Fibroblast of skin of abdomen (primary cell): ENCODE results near the gene FOXE3.

Experiments
- DNase-seq: peaks from one replicate; pipeline ENCODE4 v3.0.0-alpha.2; 2013

The FOXE3 gene

DNA sequence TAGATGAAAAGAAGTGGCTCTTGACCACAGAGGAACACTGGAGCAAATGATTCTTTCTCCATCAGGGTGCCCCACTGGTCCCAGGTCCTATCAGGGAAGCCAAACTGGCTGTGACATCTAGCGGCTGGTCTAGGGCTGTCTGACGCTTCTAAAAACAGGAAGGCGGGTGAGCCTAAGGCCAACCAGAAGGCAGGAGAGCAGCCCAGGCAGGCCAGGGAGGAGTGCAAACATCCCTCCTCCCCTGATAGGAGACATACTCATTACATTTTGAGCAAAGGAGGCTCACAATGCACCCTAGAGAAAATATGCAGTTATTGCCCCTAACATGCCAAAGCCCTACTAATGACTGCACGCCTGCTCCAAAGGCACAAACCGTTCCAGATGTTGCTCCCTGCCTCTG, 10.4 kb upstream of the FOXE3 start:
- DNase-seq: no peak

DNA sequence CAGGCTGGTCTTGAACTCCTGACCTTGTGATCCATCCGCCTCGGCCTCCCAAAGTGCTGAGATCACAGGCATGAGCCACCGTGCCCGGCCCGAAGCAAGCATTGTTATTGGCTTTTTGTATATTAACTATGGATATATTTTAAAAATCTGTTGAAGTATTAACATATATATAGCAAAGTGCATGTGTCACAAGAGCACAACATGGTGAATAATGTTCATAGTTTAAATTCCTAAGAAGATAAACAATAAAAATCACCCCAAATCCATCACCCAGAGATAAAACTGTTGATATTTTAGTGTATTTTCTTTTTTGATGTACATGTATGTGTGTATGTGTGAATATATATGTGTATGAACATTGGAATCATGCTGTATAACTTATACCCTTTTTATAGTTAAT, 9.1 kb upstream of the FOXE3 start:
- DNase-seq: no peak

DNA sequence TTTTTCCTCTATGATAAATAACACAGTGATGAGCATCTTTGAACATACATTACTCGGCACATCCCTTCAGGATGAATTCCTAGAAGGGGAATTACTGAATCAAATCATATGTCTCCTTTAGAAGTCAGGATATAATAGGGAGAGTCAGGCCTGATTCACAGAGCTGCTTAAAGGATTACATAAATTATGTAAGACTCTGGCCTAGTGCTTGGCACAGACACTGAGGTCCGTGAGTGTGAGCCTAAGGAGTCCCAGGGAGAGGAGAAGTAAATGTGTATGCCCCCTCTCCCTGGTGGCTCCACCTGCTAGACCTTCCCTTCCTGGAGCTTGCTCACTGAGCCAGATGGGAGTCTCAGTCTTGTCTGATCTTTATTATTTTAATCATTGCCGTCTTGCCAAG, 8.6 kb upstream of the FOXE3 start:
- peak; percentile 32 for DNase-seq

DNA sequence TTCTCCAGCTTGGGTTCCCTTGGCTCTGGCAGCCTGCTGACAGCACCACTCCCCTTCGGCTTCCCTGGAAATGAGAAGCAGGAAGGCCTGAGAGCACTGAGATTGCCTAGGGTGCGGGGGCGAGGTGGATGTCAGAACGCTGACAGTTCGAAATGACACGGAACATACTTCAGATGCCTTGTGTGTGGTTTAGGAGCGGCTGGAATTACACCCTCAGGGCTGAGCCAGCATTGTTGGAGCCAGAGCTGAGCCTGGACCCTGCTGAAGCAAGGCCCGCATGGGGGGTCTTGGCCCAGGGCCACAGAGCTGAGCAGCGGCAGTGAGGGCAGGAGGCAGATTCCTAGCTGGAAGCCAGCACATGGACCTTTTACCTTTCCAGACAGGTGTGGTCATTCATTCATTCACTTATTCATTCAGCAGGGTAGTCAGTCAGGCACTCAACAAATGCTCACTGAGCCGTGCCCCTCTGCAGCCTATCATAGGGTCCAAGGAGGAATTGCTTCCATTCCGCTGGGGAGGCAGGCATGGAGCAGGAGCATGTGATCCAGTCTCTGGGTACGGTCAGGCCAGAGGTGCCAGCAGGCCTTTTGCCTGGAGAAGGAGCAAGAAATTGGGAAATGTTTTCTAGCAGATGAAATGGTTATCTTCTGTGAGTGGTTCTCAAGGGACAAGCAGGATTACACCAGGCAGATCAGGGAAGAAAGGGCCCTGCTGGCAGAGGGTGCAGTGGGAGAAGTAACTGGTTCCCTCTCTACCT, 6.6 kb upstream of the FOXE3 start:
- DNase-seq: peak; percentile 88

DNA sequence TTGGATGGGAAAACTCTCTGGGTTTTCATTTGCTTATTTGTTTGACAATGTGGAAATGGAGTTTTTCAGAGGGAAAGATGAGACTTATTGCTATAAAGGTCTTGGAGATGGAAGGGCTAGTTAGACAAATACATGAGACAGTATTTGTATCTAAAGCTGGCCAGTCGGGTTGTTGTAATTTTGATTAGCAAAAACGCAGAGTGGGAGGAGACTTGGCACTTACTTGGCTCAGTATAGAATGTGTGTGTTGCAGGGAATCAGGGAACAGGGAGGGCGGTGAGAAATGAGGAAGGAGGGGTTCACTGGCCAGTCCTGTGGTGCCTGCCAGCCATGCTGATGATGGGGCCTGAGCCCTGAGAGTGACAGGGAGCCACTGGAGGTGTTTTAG, 6.0 kb upstream of the FOXE3 start:
- DNase-seq: no peak

DNA sequence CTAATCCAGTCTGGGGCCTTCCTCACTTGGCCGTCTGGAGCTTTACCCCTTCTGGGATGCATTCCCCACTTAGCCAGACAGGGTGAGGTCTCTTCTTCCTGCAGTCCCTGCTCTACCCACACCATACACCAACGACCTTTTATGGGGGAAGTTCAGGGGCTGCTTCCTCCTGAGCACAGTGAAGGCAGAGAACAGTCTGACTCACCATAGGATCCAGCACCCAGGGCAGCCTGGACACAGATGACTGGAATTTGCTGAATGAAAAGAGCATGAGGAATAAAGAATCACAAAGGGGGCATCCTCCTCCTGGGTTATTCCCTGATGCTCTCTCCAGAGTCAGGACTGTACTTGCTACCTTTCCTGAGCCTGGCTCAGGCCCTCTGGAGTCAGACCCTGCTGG, 4.6 kb upstream of the FOXE3 start:
- peak; percentile 42 for DNase-seq

DNA sequence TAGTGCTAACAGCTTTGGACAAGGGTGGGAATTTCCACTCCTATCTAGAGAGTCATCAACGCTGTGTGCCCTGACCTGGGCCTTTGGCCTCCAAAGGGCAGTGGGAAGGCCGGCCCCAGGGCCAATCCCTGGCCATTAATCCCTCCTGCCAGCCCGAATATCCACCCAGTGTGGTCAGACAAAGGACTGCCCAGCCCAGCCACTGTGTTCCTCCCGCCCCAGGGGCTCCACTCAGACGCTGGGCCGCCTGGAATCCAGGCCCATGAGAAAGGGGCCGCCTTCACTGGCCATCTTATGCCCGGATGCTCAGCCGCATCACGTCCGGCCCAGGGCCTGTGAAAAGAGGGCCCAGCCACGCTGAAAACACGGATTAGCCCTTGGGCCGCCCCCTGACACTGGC, 3.6 kb upstream of the FOXE3 start:
- no peak for DNase-seq

DNA sequence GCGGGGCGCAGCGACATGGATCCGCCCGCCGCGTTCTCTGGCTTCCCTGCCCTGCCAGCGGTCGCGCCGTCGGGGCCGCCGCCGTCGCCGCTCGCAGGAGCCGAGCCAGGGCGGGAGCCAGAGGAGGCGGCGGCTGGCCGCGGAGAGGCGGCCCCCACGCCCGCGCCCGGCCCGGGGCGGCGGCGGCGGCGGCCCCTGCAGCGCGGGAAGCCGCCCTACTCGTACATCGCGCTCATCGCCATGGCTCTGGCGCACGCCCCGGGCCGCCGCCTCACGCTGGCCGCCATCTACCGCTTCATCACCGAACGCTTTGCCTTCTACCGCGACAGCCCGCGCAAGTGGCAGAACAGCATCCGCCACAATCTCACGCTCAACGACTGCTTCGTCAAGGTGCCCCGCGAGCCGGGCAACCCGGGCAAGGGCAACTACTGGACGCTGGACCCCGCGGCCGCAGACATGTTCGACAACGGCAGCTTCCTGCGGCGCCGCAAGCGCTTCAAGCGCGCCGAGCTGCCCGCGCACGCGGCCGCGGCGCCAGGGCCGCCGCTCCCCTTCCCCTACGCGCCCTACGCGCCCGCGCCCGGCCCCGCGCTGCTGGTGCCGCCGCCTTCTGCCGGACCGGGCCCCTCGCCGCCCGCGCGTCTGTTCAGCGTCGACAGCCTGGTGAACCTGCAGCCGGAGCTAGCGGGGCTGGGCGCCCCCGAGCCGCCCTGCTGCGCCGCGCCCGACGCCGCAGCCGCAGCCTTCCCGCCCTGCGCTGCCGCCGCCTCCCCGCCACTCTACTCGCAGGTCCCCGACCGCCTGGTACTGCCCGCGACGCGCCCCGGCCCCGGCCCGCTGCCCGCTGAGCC, 459 bp downstream of the FOXE3 start:
- DNase-seq: no peak

DNA sequence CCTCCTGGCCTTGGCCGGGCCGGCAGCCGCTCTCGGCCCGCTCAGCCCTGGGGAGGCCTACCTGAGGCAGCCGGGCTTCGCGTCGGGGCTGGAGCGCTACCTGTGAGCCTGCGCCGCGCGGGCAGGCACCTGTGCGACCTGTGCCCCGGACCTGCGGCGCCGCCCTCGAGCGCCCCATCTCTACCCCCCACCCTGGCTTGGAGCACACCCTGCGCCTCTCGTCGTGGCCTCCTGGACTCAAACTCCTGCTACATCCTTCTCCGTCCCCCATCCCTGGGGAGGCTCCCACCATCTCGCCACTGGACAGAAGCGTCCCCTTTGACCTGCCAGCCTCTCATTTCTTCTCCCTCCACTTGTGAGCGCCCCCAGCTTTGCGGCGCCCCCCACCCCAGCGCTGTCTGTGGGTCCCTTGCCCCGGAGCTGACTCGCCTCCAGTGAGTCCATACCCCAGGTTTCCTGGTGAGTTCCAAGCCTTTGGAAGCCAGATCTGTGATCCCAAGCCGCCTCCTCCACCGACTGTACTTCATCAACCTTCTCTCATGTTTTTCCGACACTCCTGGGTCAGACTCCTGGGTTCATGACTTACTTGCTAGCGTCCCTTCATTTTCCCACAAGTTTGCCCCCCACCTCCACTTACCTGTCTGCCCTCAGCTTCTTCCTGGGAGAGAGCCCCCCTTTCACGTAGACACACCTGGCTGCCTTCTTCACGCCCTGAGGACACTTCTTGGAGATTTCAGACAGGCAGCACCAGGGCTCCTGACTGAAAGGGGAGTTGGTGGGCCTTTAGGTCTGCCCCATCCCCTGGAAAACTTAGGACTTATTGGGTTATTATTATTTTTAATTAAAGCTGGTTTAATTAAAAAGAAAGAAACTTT, 1.3 kb downstream of the FOXE3 start:
- DNase-seq: no peak

DNA sequence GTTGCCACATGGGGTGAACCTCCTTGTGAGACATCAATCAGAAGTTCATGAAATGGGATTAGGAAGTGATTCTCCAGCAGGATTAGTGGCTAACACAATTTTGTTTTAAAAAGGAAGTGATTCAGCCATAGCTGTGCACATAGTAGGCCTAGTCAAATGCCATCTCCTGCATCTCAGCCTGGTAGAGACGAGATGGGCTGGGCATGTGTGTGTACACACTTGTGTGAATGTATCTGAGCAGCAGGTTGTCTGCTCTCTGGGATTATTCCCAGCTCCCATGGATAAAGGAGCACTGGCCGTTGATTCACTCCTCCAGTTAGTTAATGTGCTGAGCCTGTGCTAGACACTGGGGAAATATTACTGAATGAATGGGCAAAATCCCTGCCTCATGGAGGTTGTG, 2.0 kb downstream of the FOXE3 start:
- no peak for DNase-seq

DNA sequence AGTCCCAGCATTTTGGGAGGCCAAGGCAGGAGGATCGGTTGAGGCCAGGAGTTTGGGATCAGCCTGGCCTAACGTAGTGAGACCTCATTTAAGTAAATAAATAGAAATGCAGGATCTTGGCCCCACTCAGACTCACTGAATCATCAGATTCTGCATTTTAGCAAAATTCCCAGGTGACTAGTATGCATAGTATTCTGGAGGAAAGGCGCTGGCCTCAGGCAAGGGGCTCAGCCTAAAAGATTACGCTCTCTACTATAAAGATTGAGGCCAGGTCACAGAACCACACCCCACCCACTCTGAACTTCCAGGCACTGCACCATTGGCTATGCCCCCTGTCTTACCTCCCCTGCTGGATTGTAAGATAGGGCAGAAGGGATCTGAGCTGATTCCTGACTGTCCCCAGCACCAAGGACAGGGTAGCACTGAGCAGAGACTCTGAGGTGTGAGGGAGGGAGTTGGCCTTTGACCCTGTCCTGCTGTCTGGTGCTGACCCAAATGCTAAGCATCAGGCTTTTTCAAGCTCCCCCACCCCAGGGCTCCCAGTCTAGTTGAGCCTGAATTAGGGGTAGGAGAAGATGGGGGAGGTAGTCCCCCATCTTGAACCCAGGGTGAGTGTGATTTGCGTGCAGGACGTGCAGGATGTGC, 2.7 kb downstream of the FOXE3 start:
- DNase-seq: no peak

DNA sequence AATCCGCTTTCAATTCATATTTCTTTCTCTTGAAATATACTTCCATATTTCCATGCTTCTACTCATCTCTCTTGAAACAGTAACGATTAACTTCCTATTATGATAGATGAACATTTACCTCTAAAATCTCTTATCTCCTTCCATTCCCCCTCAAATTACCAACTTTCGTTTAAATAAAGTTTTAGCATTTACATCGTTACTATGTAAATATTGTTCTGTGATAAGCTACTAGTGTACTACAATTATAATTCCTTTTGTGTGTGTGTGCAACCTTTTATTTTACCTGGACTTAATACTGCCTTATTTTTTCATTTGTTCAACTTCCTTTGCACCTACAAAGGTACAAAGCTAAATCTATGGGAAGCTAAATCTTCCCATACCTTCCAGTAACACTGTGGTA, 4.5 kb downstream of the FOXE3 start:
- DNase-seq: no peak

DNA sequence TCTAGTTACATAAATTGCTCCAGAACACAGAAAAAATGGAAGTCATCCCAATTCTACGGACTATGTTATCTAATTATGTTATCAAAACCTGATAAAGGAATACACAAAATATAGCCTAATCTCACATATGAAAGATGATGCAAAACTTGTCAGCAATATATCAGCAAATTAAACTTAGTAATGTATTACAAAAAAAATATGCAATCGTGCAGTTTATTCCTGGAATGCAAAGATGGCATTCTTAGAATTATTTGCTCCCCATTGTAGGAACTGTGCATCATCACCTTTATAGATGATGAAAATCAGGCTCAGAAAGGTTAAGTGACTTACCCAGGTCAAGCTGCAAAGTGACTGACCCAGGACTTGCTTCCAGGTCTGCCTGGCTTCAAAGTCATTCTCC, 7.8 kb downstream of the FOXE3 start:
- no peak for DNase-seq

DNA sequence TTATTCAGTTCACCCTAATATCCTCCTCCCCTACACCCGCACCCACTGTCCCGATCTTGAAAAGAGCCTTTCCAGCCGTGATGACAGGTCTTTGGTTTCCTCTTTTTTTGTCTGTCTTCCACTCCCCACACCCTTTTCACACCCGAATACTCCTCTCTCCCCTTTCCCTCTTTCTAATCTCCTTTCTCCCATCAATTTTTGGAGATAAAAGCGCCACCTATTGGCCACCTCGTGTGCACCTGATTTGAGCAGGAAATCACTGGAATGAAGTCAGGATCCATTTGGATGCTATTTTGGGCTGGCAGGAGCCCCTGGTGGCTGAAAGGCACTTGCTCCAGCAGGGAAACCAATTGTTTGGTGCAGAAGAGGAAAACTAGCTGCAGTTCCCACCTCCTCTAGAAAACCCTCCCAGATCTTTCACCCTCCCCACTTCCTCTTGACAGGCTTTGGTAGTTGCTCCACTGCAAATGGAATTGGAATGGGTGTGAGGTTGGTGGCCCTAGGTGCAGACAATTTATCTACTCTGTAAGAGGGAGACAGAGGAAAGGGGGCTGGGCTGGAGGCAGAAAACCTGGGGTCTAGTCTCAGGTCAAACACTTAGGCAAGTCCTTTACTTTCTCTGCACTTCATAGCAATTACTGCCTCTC, 8.4 kb downstream of the FOXE3 start:
- peak; percentile 51 for DNase-seq

DNA sequence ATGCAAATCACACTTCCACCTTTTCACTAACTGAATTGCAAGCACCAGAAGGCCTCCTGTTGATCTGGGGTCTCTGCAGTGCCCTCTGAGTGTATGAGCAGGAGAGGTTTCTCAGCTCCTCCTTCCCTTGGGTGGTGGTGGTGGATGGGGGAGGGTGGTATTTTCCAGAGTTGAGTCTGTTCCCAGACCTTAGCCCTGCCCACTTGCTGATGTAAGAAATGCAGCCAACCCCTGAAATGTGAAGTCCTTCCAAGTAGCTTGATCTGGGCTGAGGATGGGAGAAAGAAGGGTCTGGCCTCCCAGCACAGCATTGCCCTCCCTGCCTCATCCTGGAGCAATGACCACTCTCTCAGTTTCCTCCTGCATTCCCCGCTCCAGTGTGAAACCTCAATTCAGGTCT, 15.4 kb downstream of the FOXE3 start:
- peak; percentile 70 for DNase-seq

DNA sequence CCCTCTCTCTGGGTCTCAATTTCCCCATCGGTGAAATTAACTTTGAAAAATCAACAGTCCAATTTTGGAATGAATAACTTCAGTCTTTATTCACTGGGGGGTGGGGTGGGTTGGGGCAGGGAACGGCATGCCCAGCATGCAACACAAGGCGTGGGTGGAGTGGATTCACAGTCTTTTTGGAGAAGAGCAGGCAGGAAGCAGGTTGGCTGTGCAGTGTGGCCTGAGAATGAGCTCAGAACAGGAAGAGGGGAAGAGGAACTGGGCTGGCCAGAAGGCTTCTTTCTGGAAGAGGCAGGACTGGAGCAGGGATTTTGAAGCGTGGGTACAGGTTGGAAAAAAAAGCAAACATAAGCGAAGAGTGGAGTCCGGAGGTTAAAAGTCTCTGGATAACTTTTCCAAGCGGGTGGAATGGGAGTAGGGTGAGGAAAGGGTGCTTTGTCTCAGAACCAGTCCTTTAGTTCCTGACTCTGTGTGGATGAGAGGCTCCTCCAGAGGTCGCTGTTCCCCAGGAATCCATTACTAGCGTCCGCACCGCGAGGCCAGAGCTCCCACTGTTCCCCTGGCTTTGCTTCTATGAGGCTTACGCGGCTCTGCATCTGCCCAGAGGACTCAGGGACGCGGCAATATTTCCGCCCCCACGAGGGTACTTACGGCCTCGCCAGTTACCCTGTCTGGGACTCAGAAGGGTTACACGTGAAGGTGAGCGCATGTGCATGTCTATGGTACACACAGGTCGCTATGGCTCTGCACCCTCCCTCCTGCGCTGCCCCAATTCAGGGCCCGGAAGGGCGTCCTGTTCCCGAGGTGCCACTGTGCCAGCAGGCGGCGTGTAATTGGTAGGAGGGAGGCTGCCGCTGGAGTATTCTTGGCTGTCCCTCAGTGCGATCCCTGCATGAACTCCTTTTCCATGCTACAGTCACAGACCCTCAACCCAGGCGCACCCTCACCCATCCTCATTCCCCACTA, 16.3 kb downstream of the FOXE3 start:
- peak; percentile 72 for DNase-seq

DNA sequence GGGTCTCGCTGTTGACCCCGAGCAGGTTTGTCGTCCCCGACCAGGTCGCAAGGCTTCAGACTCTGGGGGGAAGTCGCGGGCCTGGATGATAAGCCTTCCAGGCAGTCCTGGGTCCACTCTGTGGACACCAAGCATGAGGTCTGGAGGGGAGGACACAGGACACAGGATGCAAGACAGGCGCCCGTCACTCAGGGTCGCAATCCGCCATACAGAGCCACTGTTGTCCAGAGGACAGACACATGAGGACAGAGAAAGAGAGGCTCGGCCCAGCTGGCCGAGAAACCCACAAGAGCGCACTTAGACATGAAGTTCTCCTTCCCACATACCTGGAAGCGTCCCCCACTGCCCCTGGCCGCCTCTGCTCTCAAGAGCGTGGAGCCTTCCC, 16.9 kb downstream of the FOXE3 start:
- DNase-seq: no peak

DNA sequence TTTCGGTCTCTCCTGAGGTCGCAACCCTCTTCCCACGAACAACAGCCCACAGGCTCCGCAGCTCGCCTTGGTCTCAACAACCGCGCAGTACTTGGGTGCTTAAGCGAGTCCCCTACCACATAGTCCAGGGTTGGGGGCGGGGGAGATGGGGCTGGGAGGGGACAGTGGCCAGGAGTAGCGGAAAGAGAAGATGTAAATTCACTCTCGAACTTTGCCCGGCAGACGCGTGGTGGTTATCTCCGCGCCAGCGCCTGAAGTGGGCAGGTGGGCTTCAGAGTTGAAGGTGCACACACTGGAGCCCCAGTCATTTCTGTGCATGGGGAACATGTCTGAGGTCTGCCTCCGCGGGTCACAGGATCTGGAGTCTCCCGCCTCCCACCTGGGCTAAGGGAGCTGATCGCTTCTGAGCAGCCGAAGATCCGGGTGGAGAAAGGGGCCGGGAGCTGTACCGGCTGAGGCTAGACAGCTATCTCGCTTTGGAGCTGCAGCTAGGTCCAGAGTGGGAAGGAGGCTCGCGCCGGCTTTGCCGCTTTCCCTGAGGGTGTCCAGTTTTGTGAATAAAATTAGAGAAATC, 17.5 kb downstream of the FOXE3 start:
- no peak for DNase-seq

DNA sequence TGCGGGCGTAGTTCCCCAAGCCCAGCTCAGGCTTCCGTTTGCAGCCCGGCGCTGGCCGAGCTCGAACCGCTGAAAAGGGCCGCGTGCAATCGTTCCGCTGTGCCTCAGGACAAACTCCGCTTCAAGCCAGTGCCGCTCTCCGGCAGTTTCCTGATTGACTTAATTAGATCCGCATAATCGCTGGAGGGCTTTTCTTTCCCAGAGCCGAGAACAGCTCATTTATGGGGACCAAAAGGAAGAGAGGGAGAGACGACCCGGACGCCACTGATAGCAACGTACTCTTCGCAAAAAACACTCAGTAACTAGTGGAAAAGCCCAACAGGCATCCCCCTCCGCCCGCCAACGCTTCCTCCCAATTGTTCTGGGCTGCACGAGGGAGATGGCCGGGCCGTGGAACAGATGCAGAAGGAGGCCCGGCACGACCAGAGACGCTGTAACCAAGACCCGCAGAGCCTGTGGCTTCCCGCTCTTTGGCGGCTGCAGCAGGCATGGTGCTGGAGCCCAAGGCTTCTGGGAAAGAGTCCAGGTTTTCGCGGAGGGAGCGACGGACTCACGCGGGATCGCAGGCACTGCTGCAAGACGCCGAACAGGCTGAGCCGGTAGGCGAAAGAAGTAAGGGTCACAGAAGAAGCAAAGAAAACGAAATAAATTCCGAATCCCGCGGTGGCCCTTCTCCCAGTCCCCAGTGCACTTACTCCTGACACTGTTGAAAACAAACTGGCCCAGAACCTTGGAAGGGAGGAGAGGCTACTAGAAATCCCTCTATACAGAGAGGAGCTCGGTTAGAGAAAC, 18.2 kb downstream of the FOXE3 start:
- DNase-seq: peak; percentile 53
